ENCODE data around the gene ADAMTS16. TPM values are rescaled to one million over a fixed set of nuclear protein-coding genes. Genes with fewer than 3 reads are reported as not detected.

The ADAMTS16 gene
- total RNA-seq, 1 experiment from 2014 or later: not detected

DNA sequence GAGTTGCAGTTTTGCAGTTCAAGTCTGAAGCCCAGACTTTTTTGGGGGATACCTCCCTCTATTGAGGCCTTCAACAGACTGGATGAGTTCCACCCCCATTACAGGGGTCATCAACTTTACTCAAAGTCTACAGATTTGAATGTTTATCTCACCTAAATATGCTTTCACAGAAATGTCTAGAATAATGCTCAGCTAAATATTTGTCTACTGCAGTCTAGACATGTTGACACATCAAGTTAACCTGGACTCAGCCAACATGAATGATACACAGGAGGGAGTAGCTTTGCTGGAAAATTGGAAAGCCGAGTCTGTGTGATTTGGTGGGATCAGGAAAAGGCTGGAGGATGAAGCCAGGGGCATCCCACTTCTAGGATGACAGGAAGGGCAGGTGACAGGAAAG lies 154.3 kb downstream of the ADAMTS16 start:
- intact Hi-C loops (cut with micrococcal nuclease; ENCODE audit: unreplicated experiment): no loop called here
- no peaks in the 10 kb centered on the region for H3K36me3 Mint-ChIP-seq (ENCODE audit: insufficient read depth, unreplicated experiment)
- peaks cover 3% of the 10 kb centered on the region for H3K9me3 Mint-ChIP-seq (ENCODE audit: low read depth, unreplicated experiment)
- no peak for DNase-seq
- H3K4me3 Mint-ChIP-seq (ENCODE audit: low read depth, unreplicated experiment): no peak overlapping the region
- H3K27me3 Mint-ChIP-seq (ENCODE audit: unreplicated experiment): peaks cover 13% of the 10 kb centered on the region
- TF ChIP-seq, protein P1, sequence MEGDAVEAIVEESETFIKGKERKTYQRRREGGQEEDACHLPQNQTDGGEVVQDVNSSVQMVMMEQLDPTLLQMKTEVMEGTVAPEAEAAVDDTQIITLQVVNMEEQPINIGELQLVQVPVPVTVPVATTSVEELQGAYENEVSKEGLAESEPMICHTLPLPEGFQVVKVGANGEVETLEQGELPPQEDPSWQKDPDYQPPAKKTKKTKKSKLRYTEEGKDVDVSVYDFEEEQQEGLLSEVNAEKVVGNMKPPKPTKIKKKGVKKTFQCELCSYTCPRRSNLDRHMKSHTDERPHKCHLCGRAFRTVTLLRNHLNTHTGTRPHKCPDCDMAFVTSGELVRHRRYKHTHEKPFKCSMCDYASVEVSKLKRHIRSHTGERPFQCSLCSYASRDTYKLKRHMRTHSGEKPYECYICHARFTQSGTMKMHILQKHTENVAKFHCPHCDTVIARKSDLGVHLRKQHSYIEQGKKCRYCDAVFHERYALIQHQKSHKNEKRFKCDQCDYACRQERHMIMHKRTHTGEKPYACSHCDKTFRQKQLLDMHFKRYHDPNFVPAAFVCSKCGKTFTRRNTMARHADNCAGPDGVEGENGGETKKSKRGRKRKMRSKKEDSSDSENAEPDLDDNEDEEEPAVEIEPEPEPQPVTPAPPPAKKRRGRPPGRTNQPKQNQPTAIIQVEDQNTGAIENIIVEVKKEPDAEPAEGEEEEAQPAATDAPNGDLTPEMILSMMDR (IDR thresholded peaks at IDR 0.05; ENCODE audit: unreplicated experiment): no peak
- CTCF ChIA-PET: no interaction called here
- H3K27ac Mint-ChIP-seq (ENCODE audit: unreplicated experiment): no peak overlapping the region
- no TSS peak for BruUV-seq (replicated peaks)
- H3K4me1 Mint-ChIP-seq (ENCODE audit: low read depth, unreplicated experiment): no peaks in the 10 kb centered on the region

DNA sequence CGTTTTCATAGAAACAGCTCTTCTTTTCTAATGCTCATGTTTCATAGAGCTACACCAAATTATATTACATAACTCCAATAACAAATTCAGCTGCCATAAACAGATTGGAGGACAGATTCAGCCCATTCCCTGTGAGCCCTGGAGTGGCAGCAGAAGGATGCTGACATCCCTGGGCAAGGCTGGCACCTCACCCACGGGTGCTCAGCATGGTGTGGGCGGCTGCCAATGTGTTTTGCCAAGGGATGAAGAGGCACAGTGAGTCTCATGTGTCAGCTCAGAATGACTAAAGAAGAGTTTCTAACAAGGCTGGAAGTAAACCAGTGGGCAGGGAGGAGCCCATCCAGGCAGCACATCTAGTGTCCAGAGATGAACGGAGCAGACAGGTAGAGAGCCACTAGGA lies 155.2 kb downstream of the ADAMTS16 start:
- no TSS peak for BruUV-seq (replicated peaks)
- Mint-ChIP-seq H3K36me3 (ENCODE audit: insufficient read depth, unreplicated experiment) (no peaks in the 10 kb centered on the region), H3K27ac (ENCODE audit: unreplicated experiment) (no peak overlapping the region), H3K4me1 (ENCODE audit: low read depth, unreplicated experiment) (no peaks in the 10 kb centered on the region), H3K9me3 (ENCODE audit: low read depth, unreplicated experiment) (peaks cover 7% of the 10 kb centered on the region), H3K27me3 (ENCODE audit: unreplicated experiment) (peaks cover 13% of the 10 kb centered on the region), H3K4me3 (ENCODE audit: low read depth, unreplicated experiment) (no peak overlapping the region)
- DNase-seq: no peak
- intact Hi-C loops (cut with micrococcal nuclease; ENCODE audit: unreplicated experiment): no loop called here
- CTCF ChIA-PET: no interaction called here
- TF ChIP-seq, protein P1 (IDR thresholded peaks at IDR 0.05; ENCODE audit: unreplicated experiment): no peak

DNA sequence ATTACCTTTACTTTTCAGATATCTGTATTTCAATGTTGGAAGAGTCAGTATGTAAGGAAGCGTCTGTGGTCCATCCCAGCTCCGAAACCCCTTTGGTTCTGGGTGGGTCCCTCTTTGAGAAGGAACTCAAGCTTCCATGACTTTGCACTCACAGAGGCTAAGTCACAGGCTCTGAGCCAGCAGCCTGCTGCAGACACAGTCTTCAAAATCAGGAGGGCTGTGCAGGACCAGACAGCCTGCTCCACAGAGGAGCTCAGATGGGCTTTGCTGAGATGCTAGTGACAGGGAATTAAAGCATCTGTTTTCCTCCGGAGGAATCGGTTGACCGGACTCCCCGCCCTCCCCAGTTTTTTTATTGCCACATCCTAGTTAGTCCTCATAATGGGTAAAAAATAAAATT lies 155.9 kb downstream of the ADAMTS16 start:
- CTCF ChIA-PET: no interaction called here
- Mint-ChIP-seq H3K27me3 (ENCODE audit: unreplicated experiment) (peaks cover 13% of the 10 kb centered on the region), H3K9me3 (ENCODE audit: low read depth, unreplicated experiment) (peaks cover 7% of the 10 kb centered on the region), H3K4me3 (ENCODE audit: low read depth, unreplicated experiment) (no peak overlapping the region), H3K36me3 (ENCODE audit: insufficient read depth, unreplicated experiment) (no peaks in the 10 kb centered on the region), H3K4me1 (ENCODE audit: low read depth, unreplicated experiment) (no peaks in the 10 kb centered on the region), H3K27ac (ENCODE audit: unreplicated experiment) (no peak overlapping the region)
- no TSS peak for BruUV-seq (replicated peaks)
- DNase-seq: no peak
- intact Hi-C loops (cut with micrococcal nuclease; ENCODE audit: unreplicated experiment): no loop called here
- TF ChIP-seq, protein P1 (IDR thresholded peaks at IDR 0.05; ENCODE audit: unreplicated experiment): no peak

DNA sequence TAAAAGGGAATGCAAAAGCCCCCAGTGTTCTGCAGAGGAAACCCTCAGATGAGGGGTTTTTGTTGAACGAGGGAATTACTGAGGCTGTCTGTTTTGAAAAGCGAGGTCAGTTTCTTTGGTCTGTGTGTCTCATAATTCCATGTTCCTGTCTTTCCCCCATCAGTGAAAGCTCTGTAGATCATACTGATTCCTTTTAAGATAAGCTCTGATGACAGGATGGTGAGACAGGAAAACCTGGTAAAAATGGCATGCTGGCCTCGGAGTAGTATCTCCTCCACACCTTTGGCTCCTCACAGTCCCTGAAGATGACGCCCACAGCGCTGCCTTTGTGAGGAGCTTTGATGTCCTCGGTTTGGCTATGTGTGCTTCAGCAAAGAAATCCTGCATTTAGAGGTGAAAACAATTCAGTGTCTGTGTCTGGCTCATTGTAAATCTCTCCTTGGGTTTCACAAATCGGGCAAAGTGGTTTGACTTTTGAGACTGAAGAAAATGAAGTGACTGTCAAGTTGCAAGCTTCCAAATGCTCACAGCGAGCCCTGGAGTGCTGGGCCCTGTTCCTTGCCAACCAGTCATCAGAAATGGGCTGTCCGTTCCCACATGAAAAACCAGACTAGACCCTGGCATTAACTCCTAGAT lies 157.4 kb downstream of the ADAMTS16 start:
- intact Hi-C loops (cut with micrococcal nuclease; ENCODE audit: unreplicated experiment): no loop called here
- no TSS peak for BruUV-seq (replicated peaks)
- Mint-ChIP-seq H3K36me3 (ENCODE audit: insufficient read depth, unreplicated experiment) (no peaks in the 10 kb centered on the region), H3K9me3 (ENCODE audit: low read depth, unreplicated experiment) (peaks cover 7% of the 10 kb centered on the region), H3K27me3 (ENCODE audit: unreplicated experiment) (peaks cover 13% of the 10 kb centered on the region), H3K27ac (ENCODE audit: unreplicated experiment) (no peak overlapping the region), H3K4me3 (ENCODE audit: low read depth, unreplicated experiment) (no peak overlapping the region), H3K4me1 (ENCODE audit: low read depth, unreplicated experiment) (no peaks in the 10 kb centered on the region)
- CTCF ChIA-PET: no interaction called here
- no peak for DNase-seq
- TF ChIP-seq, protein P1 (IDR thresholded peaks at IDR 0.05; ENCODE audit: unreplicated experiment): no peak
